HG02840 (cell line): Measurements from ENCODE around the gene BTLA.
"Not testable (repeated sequence)": the region's sequence is repeated elsewhere in the genome, so short reads cannot be mapped to it uniquely, and the experiment has no call there.

ENCODE experiments used
- ATAC-seq: cut with Tn5 transposase; IDR thresholded peaks from one replicate; pipeline ENCODE4 v1.9.1; 2021; ENCODE audit warnings: mild to moderate bottlenecking, moderate library complexity, moderate number of reproducible peaks; ENCODE audit not compliant: unreplicated experiment, low FRiP score

Gene BTLA

DNA sequence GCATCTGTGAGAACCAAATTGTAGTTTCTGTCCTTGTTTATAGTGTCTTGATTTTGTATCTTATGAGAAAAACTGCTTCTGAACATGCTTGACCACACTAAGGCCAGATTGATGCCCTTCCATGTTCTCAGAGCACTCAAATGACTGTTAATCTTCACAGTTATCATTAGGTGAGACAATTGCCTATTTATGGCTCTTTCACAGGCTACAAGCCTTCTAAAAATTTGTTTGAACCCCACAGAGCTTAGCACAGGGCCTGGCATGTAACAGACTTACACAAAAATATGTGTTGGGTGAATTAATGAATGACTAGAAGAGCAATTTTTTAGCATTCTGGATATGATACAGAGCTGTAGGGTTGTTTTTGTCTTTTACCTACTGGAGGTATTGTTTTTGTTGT lies 43.1 kb downstream of the BTLA start:
- ATAC-seq = no peak

DNA sequence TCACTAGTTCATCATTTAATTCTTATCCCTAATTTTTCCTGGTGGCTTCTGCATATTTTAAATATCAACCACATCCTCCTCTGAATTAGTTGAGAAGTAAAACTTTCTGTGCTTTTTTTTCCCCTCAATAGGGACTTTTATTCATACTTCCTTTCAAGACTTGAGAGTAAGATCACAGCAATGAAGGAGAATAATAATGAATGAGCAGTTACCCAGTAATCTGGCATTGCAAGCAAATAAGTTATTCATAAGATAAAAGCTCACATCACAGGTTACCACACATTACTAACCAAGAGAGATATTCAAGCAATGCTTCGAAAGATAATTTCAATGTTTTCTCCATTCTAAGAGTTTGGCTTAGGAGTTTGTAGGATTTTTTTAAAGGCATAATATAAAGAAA lies 50.3 kb downstream of the BTLA start:
- ATAC-seq = no peak

DNA sequence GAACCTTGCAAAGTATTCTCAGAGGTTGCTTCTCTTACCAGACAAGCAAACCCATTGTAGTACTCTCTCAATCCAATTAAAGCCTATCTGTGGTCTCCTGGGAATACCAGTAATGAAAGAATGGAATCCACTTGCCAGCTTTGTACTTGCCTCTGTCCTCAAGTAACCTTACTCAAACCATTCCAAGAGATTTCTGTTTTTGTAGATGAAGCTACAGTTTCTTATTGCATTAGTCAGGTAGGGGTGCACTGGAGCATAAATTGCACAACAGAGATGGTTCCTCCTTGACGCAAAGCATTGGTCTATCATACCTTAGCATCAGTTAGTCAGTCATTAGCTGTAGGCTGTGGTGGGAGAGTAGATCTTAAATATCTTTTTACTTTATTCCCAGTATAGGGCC lies 52.9 kb downstream of the BTLA start:
- ATAC-seq = no peak

DNA sequence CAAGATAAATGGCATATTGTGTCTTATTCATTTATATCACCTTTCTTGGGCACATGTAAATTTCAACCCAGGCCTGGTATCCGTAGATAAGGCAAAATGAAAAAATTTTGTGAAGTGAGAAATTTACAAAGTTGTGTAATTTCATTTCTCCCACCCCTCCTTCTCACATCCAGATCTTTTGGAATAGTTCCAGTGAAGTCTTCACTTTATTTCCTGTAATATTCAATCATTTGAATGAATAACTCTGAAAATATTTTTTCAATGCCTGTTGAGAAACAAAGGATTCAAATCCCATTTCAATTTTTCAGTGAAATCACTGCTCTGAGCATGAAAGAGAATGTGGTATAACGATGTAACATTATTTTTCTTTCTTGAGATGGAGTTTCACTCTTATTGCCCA lies 53.4 kb downstream of the BTLA start:
- ATAC-seq = no peak

DNA sequence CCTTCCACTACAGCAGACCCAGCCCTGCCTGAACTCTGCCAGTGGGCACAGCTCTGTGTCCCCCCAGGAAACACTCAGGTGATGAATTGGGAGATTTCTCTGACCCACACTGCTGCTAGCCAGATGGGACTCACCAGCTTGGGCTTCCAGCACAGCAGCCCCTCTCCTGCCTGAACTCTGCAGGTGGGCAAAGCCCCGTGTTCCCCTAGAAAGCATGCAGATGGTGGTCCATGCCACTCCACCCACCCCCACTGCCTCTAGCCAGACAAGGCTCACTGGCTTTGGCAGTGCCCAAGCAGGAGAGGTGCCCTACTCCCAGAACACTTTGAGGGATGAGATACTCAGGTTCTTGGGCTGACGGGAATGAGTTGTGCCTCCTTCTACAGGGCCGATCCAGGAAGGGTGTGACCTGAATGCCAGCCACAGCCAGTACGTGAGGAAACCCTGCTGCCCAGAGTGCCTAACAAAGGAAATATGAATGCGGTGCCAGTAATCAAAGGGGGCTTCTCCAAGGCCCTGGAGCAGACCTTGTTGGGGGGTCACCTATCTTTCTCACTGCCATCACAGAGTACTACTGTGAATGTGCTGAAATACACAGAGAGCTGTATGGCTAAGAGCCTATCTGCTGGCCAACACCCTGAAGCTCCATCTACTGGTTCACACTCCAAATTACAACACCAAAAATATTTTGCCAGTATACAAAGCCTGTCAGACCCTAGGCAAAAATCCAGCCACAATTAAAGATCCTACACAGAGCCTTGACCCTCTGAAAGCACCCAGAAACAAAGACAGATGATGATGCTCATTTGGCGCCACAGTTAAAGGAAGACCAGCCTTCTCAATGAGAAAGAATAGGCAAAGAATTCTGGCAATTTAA lies 61.9 kb downstream of the BTLA start:
- ATAC-seq = peak; percentile 58

DNA sequence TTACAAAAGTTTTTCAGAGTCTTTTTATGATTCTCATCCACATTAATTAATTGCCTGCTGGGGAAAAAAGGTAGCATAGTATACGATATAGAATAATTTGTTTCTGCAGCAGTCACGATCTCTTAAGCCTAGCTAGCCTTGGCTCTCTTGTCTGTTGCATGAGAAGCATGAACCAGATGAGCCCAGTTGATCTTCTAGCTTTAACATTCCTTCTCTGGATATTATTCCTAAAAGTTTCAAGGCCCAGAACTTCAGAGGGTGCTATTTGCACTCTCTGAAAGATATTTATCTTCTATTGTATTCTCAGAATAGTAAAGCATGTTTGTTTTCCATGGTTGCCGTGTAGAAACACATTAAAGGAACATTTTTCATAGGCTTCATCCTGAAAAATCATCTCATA lies 69.3 kb downstream of the BTLA start:
- ATAC-seq = no peak

DNA sequence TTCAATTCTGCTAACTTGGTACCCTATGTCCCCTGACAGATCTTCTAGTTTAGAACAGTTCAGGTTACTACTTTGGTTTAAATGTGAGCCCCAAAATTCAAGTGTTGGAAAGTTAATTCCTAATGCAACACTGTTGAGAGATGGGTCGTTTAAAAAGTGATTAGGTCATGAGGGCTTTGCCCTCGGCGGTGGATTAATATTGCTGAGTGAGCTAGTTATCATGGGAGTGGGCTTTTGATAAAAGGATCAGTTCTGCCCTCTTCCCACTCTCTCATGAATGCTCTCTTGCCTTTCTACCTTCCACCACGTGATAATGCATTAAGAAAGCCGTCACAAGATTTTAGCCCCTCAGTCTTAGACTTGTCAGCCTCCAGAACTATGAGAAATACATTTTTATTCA lies 72.1 kb downstream of the BTLA start:
- ATAC-seq = no peak

DNA sequence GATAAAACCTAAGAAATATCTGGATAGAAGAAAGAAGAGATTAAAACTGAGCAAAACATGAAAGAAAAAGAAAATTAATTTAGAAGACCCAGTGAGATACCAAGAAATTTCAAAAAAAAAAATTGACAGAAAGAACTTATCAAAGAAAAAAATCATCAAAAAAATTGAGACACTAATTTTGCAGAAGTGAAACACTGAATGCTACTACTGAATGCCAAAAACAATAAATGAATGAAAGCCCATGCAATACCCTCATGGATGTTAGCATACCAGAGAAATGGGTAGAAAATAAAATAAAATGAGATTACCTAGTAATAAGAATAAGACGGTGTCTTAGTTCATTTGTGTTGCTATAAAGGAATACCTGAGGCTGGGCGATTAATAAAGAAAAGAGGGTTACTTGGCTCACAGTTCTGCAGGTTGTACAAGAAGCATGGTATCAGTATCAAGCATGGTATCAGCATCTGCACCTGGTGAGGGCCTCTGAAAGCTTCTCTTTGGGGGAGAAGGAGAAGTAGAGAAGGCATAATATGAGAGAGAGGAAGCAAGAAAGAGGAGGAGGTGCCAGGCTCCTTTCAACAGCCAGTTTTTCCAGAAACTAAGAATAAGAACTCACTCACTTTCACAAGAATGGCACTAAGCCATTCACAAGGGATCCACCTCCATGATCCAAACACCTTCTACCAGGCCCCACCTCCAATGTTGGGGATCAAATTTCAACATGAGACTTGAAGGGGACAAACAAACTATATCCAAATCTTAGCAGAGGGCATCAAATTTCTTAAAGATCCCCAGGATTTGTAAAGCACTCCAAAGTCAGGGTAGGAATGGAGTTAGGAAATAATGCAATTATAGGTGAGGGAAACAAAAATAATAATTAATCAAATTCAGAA lies 73.2 kb downstream of the BTLA start:
- no peak for ATAC-seq

DNA sequence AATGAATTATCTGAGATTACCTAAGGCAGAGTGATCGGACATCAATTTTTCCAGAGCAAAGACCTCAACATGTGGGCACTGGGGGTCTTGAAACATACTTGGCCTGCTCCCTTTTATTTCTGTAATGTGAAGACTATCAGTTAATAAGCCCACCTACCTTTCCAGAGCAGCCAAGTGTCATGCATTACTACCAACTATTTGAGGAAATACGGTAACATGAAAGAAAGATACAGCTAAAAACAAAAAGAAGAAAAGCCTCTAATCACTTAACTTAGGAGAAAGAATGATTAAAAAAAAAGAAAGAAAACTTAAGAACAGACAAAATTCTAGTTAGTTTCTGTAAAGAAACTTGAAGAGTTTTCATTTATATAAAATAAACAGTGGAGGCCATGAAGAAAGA lies 73.9 kb downstream of the BTLA start:
- ATAC-seq = no peak

DNA sequence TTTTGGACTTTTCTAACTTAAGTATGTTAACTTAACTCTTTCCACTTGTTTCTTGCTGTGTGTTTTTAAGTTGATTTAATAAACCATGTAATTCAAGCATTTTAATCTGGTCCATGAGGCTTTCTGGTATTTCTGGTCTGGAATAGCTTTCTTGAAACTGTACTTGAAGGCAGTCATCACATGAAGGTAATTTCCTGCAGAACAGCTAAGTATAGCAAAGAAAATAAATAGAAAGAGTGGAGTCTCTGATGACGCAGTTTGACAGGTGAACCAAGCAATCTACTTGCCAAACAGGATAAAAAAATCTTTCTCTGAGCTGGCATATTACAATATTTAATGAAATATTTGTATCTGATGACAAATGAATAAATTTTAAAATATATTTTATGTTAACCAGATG lies 74.9 kb downstream of the BTLA start:
- ATAC-seq = no peak

DNA sequence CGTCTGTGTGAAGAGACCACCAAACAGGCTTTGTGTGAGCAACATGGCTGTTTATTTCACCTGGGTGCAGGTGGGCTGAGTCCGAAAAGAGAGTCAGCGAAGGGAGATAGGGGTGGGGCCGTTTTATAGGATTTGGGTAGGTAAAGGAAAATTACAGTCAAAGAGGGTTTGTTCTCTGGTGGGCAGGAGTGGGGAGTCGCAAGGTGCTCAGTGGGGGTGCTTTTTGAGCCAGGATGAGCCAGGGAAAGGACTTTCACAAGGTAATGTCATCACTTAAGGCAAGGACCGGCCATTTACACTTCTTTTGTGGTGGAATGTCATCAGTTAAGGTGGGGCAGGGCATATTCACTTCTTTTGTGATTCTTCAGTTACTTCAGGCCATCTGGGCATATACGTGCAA lies 76.4 kb downstream of the BTLA start:
- ATAC-seq = not testable (repeated sequence)

DNA sequence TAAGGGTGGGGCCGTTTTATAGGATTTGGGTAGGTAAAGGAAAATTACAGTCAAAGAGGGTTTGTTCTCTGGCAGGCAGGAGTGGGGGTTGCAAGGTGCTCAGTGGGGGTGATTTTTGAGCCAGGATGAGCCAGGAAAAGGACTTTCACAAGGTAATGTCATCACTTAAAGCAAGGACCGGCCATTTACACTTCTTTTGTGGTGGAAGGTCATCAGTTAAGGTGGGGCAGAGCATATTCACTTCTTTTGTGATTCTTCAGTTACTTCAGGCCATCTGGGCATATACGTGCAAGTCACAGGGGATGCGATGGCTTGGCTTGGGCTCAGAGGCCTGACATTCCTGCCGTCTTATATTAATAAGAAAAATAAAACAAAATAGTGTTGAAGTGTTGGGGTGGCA lies 80.7 kb downstream of the BTLA start:
- not testable (repeated sequence) for ATAC-seq

DNA sequence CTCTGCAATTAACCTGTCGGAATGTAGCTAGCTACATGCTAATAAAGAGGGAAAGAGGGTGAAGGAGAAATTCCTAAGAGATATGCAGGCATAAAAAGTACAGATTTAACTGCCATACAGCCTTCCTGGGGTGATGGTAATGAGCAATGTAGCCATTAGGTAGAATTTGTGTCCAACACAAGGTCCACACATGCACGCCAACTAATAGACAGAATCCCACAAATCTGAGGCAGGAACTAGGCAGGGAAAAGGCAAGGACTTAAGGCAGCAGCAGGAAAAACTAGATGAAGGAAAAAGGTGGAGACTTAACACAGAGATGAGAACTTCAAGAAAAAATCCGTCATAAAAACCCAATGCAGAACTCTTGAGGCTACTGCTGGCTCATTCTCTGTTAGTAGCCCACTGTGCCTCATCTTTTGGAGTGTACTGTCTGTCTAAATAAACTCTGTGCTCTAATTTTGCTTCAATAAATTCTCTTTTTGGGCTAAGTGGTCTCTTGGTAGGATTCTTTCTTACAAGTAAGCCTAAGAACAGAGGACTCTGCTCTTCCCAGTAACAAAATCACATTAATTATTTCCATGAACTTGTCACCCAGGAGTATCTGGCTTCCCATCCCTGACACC lies 81.5 kb downstream of the BTLA start:
- ATAC-seq = no peak

DNA sequence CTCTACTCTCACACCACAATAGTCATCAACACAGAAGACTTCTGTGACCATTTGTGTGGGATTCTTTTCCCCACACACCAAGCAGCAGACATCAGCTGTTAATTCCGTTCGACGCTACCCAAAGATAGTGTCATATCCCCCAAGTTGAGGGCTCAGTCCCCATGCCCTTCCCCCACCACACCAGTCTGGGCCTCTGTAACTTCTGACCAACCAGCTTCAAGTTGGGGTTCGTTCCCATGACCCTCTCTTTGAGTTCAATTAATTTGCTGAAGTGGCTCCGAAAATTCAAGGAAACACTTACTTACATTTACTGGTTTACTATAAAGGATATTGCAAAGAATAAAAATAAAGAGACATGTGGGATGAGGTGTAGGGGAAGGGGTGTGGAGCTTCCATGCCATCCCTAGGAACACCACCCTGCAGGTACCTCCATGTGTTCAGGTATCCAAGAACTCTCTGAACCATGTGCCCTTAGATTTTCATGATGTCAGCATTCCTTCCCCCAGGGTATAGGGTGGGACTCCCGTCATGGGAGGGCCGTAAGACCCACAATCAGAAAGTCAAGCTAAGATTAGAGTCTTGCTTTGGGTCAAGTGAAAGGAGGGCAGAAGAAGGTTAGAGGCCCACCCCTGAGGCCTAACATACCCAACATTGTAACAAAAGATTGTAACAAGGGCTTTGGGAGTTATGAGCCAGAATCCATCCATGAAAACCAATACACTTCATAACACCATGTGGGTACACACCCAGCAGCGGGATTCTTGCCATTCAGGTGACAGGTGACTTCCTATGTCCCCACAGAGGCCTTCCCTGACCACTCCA lies 82.7 kb downstream of the BTLA start:
- no peak for ATAC-seq

DNA sequence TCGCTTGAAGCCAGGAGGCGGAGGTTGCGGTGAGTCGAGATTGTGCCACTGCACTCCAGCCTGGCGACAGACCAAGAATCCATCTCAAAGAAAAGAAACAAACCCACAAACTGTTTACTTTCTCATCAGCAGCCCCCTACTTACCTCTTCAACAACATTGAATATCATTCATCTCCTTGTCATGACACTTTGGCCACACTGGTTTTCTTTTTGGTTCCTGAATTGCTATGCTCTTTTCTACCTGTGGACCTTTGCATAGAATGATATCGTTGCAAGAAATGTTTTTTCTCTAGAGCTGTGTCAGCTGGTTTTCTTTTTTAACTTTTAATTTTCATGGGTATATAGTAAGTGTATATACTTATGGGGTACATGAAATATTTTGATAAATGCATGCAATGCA lies 83.9 kb downstream of the BTLA start:
- ATAC-seq = no peak
